K562 (cell line): ENCODE results near the gene RGS7. TPM values are rescaled to one million over a fixed set of nuclear protein-coding genes. Genes with fewer than 3 reads are reported as not detected.

ENCODE experiments used
- ATAC-seq: fragments of 200-7000 bp; cut with Tn5 transposase; 3 replicates; pipeline ENCODE4 v1.9.1; 2020; ENCODE audit warnings: moderate library complexity
- BruUV-seq: library from RNA; stranded (reverse); fragments of 400-500 nt; replicated peaks from 2 replicates; lab custom pipeline; 2021; lab: Mats Ljungman, UMichigan
- CTCF ChIA-PET: fragments of 300-600 bp; formaldehyde crosslinking; extraction: SDS; loops from one replicate; lab custom pipeline; 2021; ENCODE audit warnings: low intra/inter-chr PET ratio; lab: Yijun Ruan, JAX
- POLR2A ChIA-PET: fragments of 300-600, 350-650 bp; sonication (Branson Sonifier 250); formaldehyde crosslinking; extraction: SDS; loops from one replicate; lab custom pipeline; 2021; ENCODE audit warnings: antibody characterized with exemption, inconsistent platforms; lab: Yijun Ruan, JAX
- DNase-seq, 4 experiments: peaks; one replicate each; pipeline versions ENCODE4 v3.0.0 to v3.0.0-alpha.2; 2011 to 2018; ENCODE audit warnings: low spot score in 3 of 4, mixed read lengths in 3 of 4; ENCODE audit errors: extremely low read depth in 1 of 4
- FAIRE-seq: peaks from 2 replicates; lab custom pipeline; 2011; peaks lifted over from hg19 to GRCh38; lab: Jason Lieb, UNC
- H2AFZ ChIP-seq: 2 replicates; pipeline ENCODE4 v1.6.0; 2011; ENCODE audit warnings: low read depth, low read length, control low read depth, inconsistent platforms
- H3K27ac ChIP-seq: fragments of 200-600 bp; 3 replicates; pipeline ENCODE4 v1.8.0; 2011; ENCODE audit warnings: low read depth, mild to moderate bottlenecking, control low read depth, inconsistent platforms, low read length, moderate library complexity, mixed read lengths; ENCODE audit errors: extremely low read depth
- H3K27me3 ChIP-seq, 2 experiments: fragments of 300-600 bp in 1 of 2; 2 replicates in 1 of 2; 3 replicates in 1 of 2; pipeline versions ENCODE4 v1.6.0 to v1.8.0; 2011; ENCODE audit warnings: inconsistent platforms in 2 of 2, low read length in 2 of 2, mild to moderate bottlenecking in 1 of 2, mixed read lengths in 1 of 2, moderate library complexity in 1 of 2; ENCODE audit not compliant: control insufficient read depth in 2 of 2, insufficient read depth in 2 of 2
- H3K36me3 ChIP-seq: fragments of 300-600 bp; 3 replicates; pipeline ENCODE4 v1.8.0; 2011; ENCODE audit warnings: mild to moderate bottlenecking, low read length, inconsistent platforms; ENCODE audit not compliant: control insufficient read depth, insufficient read depth
- H3K4me1 ChIP-seq, 2 experiments: fragments of 200-600 bp in 1 of 2; replicated peaks in 1 of 2; 2 replicates in 1 of 2; 3 replicates in 1 of 2; pipeline versions ENCODE4 v1.5.1 to v1.8.0; 2011; ENCODE audit warnings: inconsistent platforms in 2 of 2, low read length in 2 of 2, mild to moderate bottlenecking in 1 of 2, mixed read lengths in 1 of 2, moderate library complexity in 1 of 2; ENCODE audit not compliant: control insufficient read depth in 2 of 2, insufficient read depth in 2 of 2
- H3K4me2 ChIP-seq: 2 replicates; pipeline ENCODE4 v1.6.1; 2011; ENCODE audit warnings: low read length, control low read depth, inconsistent platforms, mixed read lengths; ENCODE audit not compliant: insufficient read depth
- H3K4me3 ChIP-seq: fragments of 200-600 bp; sonication (generic), shearing (Covaris generic); 2 replicates; pipeline ENCODE4 v1.5.1; 2016; ENCODE audit warnings: control low read depth, inconsistent platforms
- H3K79me2 ChIP-seq: fragments of 200-600 bp; 3 replicates; pipeline ENCODE4 v1.8.0; 2011; ENCODE audit warnings: low read length, inconsistent platforms; ENCODE audit not compliant: control insufficient read depth, insufficient read depth
- H3K9ac ChIP-seq, 2 experiments: 2 replicates each; pipeline versions ENCODE4 v1.6.0 to v1.6.1; 2011; ENCODE audit warnings: low read depth in 2 of 2, low read length in 2 of 2, control low read depth in 1 of 2, inconsistent platforms in 1 of 2, mild to moderate bottlenecking in 1 of 2, mixed read lengths in 1 of 2; ENCODE audit not compliant: insufficient read depth in 1 of 2
- H3K9me1 ChIP-seq: one replicate; pipeline ENCODE4 v1.6.0; 2011; ENCODE audit warnings: inconsistent platforms, mild to moderate bottlenecking, low read length, moderate library complexity; ENCODE audit not compliant: control insufficient read depth, insufficient read depth
- H3K9me3 ChIP-seq: replicated peaks from 2 replicates; pipeline ENCODE4 v1.5.1; 2011; ENCODE audit warnings: low read depth, low read length, inconsistent platforms; ENCODE audit not compliant: control insufficient read depth, insufficient read depth
- H4K20me1 ChIP-seq: replicated peaks from 2 replicates; pipeline ENCODE4 v1.6.1; 2011; ENCODE audit warnings: low read length, inconsistent platforms, mixed read lengths; ENCODE audit not compliant: control insufficient read depth, insufficient read depth
- ASH1L ChIP-seq: fragments of 450-650 bp; IDR thresholded peaks from 2 replicates; pipeline ENCODE4 v1.6.1; 2018; ENCODE audit warnings: borderline replicate concordance, mild to moderate bottlenecking, low read depth; ENCODE audit not compliant: partially characterized antibody
- DMBX1 ChIP-seq: fragments of 250-450 bp; sonication (Bioruptor Pico); IDR thresholded peaks from 2 replicates; pipeline ENCODE4 v1.8.0; 2022; ENCODE audit warnings: inconsistent platforms, mild to moderate bottlenecking, moderate library complexity, borderline replicate concordance
- ELF4 ChIP-seq: fragments of 450-650 bp; formaldehyde crosslinking; IDR thresholded peaks from 2 replicates; pipeline ENCODE4 v1.4.0; 2022; ENCODE audit warnings: missing genetic modification characterization
- NFRKB ChIP-seq: fragments of 450-650 bp; IDR thresholded peaks from 2 replicates; pipeline ENCODE4 v1.6.1; 2016; ENCODE audit warnings: low read depth
- NR4A1 ChIP-seq, 2 experiments: fragments of 250-450 bp in 1 of 2; fragments of 450-650 bp in 1 of 2; sonication (Bioruptor Pico) in 1 of 2; IDR thresholded peaks; 2 replicates each; pipeline versions ENCODE4 v1.4.0 to v1.6.1; 2016 to 2020; ENCODE audit warnings: mild to moderate bottlenecking in 2 of 2, missing compliant biosample characterization in 1 of 2, missing genetic modification characterization in 1 of 2, moderate library complexity in 1 of 2
- RAD21 ChIP-seq, 2 experiments: fragments of 250-450 bp in 1 of 2; fragments of 450-650 bp in 1 of 2; sonication (Bioruptor Pico) in 1 of 2; formaldehyde crosslinking in 1 of 2; IDR thresholded peaks in 1 of 2; conservative IDR thresholded peaks in 1 of 2; 2 replicates each; pipeline versions ENCODE4 v1.4.0 to v1.8.0; 2020 to 2022; ENCODE audit warnings: mild to moderate bottlenecking in 2 of 2, moderate library complexity in 1 of 2
- RFX1 ChIP-seq: fragments of 450-650 bp; IDR thresholded peaks from 2 replicates; pipeline ENCODE4 v1.6.1; 2016; ENCODE audit warnings: mild to moderate bottlenecking, moderate library complexity
- RNF2 ChIP-seq: sonication (generic); IDR thresholded peaks from 2 replicates; pipeline ENCODE4 v1.6.1; 2016
- SMAD2 ChIP-seq: fragments of 150-350 bp; IDR thresholded peaks from 2 replicates; pipeline ENCODE4 v1.6.1; 2014; ENCODE audit warnings: low read depth, mild to moderate bottlenecking, low read length
- SMARCC2 ChIP-seq: fragments of 450-650 bp; IDR thresholded peaks from 2 replicates; pipeline ENCODE4 v1.6.1; 2017; ENCODE audit warnings: antibody characterized with exemption, moderate library complexity, mild to moderate bottlenecking, low read depth
- TEAD1 ChIP-seq, 2 experiments: fragments of 450-650 bp in 1 of 2; sonication (generic) in 1 of 2; formaldehyde crosslinking; IDR thresholded peaks; 2 replicates each; pipeline versions ENCODE4 v1.4.0 to v1.8.0; 2020 to 2022; ENCODE audit warnings: mild to moderate bottlenecking in 2 of 2, missing genetic modification reagents in 1 of 2
- TFAM ChIP-seq: fragments of 250-450 bp; sonication (Bioruptor Pico); conservative IDR thresholded peaks from 2 replicates; pipeline ENCODE4 v1.5.0; 2021; ENCODE audit warnings: mild to moderate bottlenecking, moderate library complexity
- ZBTB7A ChIP-seq: IDR thresholded peaks from 2 replicates; pipeline ENCODE4 v1.6.1; 2011; ENCODE audit warnings: low read depth, mild to moderate bottlenecking, low read length, moderate library complexity, borderline replicate concordance; ENCODE audit not compliant: control insufficient read depth
- ZNF146 ChIP-seq: IDR thresholded peaks from one replicate; pipeline ENCODE4 v1.6.1; 2018; ENCODE audit warnings: missing compliant biosample characterization; ENCODE audit not compliant: unreplicated experiment
- ZNF584 ChIP-seq: fragments of 200-800 bp; sonication (Bioruptor generic); IDR thresholded peaks from 2 replicates; pipeline ENCODE4 v1.6.1; 2016; ENCODE audit warnings: low read depth, mild to moderate bottlenecking, missing genetic modification characterization, missing compliant biosample characterization
- WGBS: fragments of 100-300 bp; shearing (Covaris generic); methylation state at CpG from one replicate; pipeline ENCODE4 v1.1.6; 2016; ENCODE audit warnings: low coverage, mixed read lengths; ENCODE audit not compliant: insufficient coverage; ENCODE audit errors: missing lambda C conversion rate; 5-methylcytosine and 5-hydroxymethylcytosine counted together
- in situ Hi-C: fragments of 300-500 bp; cut with MboI; formaldehyde crosslinking; loops from 4 replicates; pipeline ENCODE4 v1.15.0; 2018; ENCODE audit warnings: inconsistent platforms, mixed read lengths
- intact Hi-C: fragments of 100-400 bp; cut with micrococcal nuclease; formaldehyde crosslinking; loops from 2 replicates; pipeline ENCODE4 v1.14.2; 2022
- polyA plus RNA-seq, 8 experiments: library from polyadenylated mRNA; depleted of rRNA in 4 of 8; stranded (reverse) in 5 of 8; unstranded in 3 of 8; fragments of >200 nt; fragmentation: Nextera tagmentation in 2 of 8; fragmentation: Illumina TruSeq in 1 of 8; extraction: Ambion mirVana in 2 of 8; extraction: Trizol in 1 of 8; gene quantifications; 2 replicates each; pipeline versions ENCODE4 v1.2.1 to v1.2.3, GENCODE V29; 2011 to 2014; ENCODE audit warnings: inconsistent platforms in 1 of 8, missing spikeins in 1 of 8
- total RNA-seq, 7 experiments: library from RNA; depleted of rRNA in 6 of 7; stranded (reverse); fragments of >200 nt in 6 of 7; fragmentation: Illumina TruSeq in 2 of 7; extraction: Trizol in 2 of 7; gene quantifications; 2 replicates each; pipeline versions ENCODE4 v1.2.1 to v1.2.3, GENCODE V29; 2011 to 2021; ENCODE audit warnings: low replicate concordance in 1 of 7

The RGS7 gene
- total and polyA plus RNA-seq, 9 of the 15 experiments (the other 6 are each of a cell fraction or from before 2014, with no cell fraction given) = not detected

DNA sequence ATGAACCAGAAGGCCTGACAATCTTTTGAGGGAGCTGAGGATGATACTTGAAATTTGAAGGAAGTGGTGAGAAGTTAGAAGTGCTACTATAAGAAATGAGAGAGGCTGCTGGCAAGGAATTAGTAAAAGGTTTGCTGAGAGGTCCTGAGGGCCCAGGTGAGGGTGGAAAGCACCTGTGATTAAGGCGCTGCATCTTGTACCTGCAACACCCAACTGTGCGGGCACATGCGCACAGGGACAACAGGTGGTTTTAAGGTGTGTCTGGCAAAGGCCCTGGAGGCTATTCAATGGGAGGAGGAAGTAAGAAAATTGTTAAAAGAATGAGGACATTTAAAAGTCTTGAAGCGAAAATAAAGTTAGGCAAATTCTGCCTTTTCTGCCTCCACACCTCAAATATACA, 349.3 kb downstream of the RGS7 start:
- H3K4me3 ChIP-seq = no peak overlapping the region
- intact Hi-C loops = no loop called here
- H3K4me1 ChIP-seq = no peaks in the 10 kb centered on the region
- H3K27ac ChIP-seq = no peak overlapping the region
- H3K4me2 ChIP-seq = no peak overlapping the region
- H3K9me1 ChIP-seq = no peaks in the 10 kb centered on the region
- no peak for DNase-seq
- no peaks in the 10 kb centered on the region for H3K27me3 ChIP-seq
- no TSS peak for BruUV-seq
- no peak overlapping the region for H3K9ac ChIP-seq
- no peak for ATAC-seq
- FAIRE-seq = no peak
- no peaks in the 10 kb centered on the region for H3K36me3 ChIP-seq
- H2AFZ ChIP-seq = no peak overlapping the region
- no peaks in the 10 kb centered on the region for H3K79me2 ChIP-seq
- POLR2A ChIA-PET = no interaction called here
- H3K9me3 ChIP-seq = no peaks in the 10 kb centered on the region
- CTCF ChIA-PET = no interaction called here
- 1% methylated on average over 4 of the region's 4 CpGs for WGBS
- no peaks in the 10 kb centered on the region for H4K20me1 ChIP-seq
- TF ChIP-seq SMARCC2 (no peak), NR4A1 (CRISPR knock-in tag; IDR thresholded peaks at IDR 0.05) (no peak), NR4A1 (tag; IDR thresholded peaks at IDR 0.05) (no peak), RAD21 (CRISPR knock-in tag; conservative IDR thresholded peaks at IDR 0.05 in 1 of 2, IDR thresholded peaks at IDR 0.05 in 1 of 2) (no peak), TEAD1 (CRISPR knock-in tag; IDR thresholded peaks at IDR 0.05) (no peak)
- in situ Hi-C loops = no loop called here

DNA sequence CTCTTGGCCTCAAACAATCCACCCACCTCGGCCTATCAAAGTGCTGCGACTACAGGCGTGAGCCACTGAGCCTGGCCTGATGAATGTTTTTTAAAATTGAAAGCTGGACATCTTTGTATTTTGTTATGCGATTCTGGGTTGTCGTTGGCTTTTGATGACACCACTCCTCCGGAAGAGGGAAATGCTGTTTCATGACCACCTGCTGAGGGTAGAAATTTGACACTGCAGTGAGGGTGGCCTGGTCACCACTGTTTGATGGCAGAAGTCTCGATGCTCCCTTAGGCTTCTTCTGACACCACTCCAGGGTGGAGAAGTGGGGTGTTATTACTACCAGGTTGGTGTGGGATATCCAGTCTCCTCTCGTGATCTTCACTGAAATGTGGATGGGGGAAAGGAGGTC, 357.2 kb downstream of the RGS7 start:
- no peaks in the 10 kb centered on the region for H3K4me1 ChIP-seq
- no TSS peak for BruUV-seq
- TF ChIP-seq NFRKB (no peak), ZNF584 (CRISPR knock-in tag) (no peak), ELF4 (CRISPR knock-in tag) (no peak), DMBX1 (no peak), ASH1L (no peak), TFAM (CRISPR knock-in tag) (no peak), RFX1 (no peak), ZBTB7A (no peak), ZNF146 (CRISPR knock-in tag) (no peak), SMAD2 (no peak), RNF2 (no peak)
- TF ChIP-seq, all 486 proteins: peak for 0
- Histone ChIP-seq H3K9me3 (no peaks in the 10 kb centered on the region; the same call in 1 of the 2 replicates), H3K36me3 (no peaks in the 10 kb centered on the region), H3K4me3 (no peak overlapping the region), H3K79me2 (no peaks in the 10 kb centered on the region), H3K9me1 (no peaks in the 10 kb centered on the region), H3K27ac (no peak overlapping the region), H3K27me3 (no peaks in the 10 kb centered on the region), H2AFZ (no peak overlapping the region), H3K4me2 (no peak overlapping the region), H3K9ac (no peak overlapping the region), H4K20me1 (no peaks in the 10 kb centered on the region)
- DNase-seq = no peak
- ChIA-PET CTCF (no interaction called here), POLR2A (no interaction called here)
- in situ Hi-C loops (no loop called here), intact Hi-C loops (no loop called here)
- ATAC-seq = no peak
- FAIRE-seq = no peak
- under 1% methylated on average over 8 of the region's 8 CpGs for WGBS
